Subcutaneous adipose tissue (tissue), 4 donors: ENCODE measurements around the gene SKAP1. TPM values are rescaled to one million over a fixed set of nuclear protein-coding genes. Genes with fewer than 3 reads are reported as not detected.

Experiments
- total RNA-seq, 4 donors: library from RNA; depleted of rRNA; stranded (reverse); fragments of >200 nt; gene quantifications; one replicate each; pipeline ENCODE4 v1.1.0, GENCODE V29; 2016
- TF ChIP-seq, protein P1 (sequence below): fragments of 450-650 bp; IDR thresholded peaks from one replicate; pipeline ENCODE4 v1.5.1; 2016; ENCODE audit warnings: low read depth, mild to moderate bottlenecking, control low read depth, antibody characterized with exemption, moderate library complexity

Gene SKAP1
- total RNA-seq, 4 donors from 2014 or later: 2.5 to 3.9 (median 3.1) TPM; not detected in 1

DNA sequence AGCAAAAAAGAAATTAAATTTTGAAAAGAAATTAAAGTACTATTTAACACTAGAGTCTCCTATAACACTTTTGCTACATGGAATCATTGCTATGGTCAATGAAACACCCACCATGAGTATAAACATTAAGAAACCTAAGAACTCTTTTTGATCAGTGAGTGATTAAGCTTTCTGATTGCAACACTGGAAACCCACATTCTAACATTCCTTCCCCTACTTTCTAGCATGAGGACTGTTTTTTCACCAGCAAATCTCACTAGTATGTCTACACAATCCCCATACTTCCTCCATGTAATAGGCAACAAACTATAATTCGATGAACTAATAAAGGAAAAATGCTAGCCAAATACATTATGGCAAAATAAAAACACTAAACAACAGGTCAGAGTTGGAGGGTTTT lies 54.7 kb downstream of the SKAP1 start:
- TF ChIP-seq, protein P1, sequence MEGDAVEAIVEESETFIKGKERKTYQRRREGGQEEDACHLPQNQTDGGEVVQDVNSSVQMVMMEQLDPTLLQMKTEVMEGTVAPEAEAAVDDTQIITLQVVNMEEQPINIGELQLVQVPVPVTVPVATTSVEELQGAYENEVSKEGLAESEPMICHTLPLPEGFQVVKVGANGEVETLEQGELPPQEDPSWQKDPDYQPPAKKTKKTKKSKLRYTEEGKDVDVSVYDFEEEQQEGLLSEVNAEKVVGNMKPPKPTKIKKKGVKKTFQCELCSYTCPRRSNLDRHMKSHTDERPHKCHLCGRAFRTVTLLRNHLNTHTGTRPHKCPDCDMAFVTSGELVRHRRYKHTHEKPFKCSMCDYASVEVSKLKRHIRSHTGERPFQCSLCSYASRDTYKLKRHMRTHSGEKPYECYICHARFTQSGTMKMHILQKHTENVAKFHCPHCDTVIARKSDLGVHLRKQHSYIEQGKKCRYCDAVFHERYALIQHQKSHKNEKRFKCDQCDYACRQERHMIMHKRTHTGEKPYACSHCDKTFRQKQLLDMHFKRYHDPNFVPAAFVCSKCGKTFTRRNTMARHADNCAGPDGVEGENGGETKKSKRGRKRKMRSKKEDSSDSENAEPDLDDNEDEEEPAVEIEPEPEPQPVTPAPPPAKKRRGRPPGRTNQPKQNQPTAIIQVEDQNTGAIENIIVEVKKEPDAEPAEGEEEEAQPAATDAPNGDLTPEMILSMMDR: no peak

DNA sequence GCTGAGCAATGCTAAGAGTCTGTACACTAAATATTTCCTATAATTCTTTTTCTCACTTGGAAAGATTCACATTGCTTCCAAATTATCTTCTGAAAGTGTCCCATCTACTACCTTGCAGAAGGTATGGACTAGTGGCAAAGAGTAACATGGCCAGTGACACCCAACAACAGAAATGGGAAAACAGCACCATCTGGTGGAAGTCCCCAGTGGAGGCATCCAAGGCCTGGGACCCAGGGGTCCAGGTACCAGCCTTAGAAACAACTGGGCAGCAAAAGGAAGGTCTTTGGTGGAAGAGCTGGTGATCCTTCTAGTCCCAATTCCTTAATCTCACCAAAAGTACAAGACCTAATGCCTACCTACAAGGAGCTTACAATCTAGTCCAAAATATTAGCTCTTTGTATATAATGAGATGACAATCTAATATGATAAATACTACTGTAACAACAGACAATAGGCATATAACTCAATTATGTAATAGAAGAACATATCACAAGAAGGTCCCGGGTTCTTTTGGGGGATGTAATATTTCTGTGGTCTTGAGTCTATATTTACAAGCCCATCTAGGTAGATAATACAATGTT lies 55.3 kb downstream of the SKAP1 start:
- TF ChIP-seq, protein P1: no peak

DNA sequence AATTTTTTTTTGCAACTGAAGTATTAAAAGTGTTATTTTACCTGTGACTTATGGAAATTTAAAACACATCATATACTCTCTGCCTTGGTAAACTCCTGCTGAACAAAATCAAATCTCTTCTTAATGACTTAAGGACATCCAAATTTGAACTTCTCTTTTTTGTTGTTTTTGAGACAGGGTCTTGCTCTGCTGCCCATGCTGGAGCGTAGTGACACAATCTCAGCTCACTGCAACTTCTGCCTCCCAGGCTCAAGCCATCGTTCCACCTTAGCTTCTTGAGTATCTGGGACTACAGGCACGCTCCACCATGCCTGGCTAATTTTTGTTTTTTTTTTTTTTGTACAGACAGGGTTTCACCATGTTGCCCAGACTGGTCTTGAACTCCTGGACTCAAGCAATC lies 56.1 kb downstream of the SKAP1 start:
- TF ChIP-seq, protein P1: no peak

DNA sequence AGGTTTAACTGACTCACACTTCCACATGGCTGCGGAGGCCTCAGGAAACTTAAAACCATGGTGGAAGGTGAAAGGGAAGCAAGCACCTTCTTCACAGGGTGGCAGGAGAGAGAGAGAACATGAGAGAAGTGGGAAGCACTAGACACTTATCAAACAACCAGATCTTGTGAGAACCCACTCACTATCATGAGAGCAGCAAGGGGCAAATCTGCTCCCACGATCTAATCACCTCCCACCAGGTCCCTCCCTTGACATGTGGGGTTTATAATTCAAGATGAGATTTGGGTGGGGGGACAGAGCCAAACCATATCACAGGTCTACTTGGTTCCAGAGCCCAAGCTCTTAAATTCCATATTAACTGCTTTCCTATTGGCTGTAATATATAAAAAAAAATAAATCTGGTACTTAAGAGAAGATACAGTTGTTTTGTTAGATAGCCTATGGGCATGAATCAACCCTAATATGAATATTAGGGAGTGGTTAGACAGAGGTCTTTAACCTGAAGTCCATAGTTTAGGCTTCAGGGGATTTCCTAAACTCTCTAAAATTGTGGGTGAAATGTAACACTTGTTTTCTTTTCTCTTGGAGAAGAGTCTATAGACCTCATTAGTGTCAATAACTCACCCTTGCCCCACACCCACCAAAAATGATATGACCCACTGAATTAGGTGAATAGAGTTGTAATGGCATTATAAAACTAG lies 56.7 kb downstream of the SKAP1 start:
- TF ChIP-seq, protein P1: no peak

DNA sequence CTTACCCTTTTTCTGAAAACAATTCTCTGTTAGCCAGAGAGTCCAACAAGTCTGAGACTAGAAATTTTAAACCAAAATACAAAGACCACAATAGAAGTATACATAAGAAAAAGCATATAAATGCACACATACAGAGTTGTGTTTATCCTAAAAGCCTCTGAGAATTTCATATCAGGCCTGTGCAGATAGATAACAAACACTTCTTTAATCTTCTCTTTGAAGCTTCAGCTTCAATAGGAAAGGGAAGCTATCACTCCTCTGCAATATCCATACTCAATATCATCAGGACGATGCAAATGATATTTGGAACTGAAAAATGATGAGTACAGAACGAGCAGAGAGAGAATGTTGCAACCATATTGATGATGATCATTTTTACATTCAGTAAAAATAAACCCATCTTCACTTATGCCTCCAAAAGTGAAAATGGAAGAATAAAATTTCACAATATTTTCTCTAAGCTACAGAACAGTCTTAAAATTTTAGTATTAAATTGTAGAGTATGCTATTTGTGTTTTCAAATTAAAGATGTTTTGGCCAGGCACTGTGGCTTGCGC lies 61.6 kb downstream of the SKAP1 start:
- TF ChIP-seq, protein P1: no peak

DNA sequence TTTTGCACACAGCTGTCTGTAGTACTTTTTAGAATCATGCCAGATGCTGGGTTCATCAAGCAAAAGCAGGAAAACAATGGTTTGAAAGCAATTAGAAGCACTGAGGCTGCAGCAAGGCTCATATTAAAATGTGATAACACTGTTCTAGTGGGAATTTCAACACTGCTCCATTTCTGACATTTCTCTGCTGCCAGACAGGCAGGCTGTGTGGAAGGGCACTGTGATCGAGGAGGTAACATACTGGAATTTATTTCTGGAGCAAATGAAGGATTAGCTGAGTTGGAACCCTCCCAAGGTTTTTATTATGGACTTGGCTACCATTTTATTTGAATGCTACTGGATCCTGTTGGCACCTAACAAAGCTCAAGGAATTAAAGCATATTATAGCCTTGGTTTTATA lies 66.9 kb downstream of the SKAP1 start:
- TF ChIP-seq, protein P1: no peak

DNA sequence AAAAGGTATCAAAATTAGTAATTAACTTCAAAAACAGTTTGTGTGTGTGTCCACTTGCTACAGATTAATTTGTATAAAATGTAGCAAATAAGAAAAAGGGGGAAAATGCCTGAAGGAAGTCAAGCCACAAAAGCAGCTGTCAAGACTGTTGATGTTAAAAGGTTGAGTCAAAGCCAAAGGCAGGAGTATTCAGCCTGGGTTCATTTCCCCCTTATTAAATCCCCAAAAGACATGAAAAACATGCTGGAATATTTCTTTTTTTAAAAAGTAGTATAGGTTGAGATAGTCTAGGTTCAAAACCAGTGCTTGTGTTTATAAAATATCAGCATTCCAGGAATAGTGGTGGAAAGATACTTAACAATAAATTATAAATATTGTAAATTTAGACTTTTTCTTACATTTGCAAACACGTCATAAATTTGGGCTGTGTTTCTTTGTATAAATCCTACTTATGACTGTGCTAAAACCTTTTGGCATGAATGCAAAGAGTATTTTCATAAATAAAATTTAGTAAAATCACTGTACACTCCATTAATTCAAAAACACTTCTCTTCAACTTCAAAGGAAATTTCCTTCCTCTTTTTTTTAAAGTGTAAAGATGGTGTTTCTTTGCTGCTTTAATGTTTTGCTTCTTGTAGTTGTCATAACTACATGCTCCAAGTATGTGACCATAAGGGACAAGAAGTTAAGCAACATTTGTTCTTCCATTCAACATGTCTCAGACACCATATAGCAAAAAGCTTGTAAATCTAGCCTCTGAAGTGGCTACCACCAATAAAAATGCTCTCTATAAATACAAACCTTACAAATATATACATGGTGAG lies 72.0 kb downstream of the SKAP1 start:
- TF ChIP-seq, protein P1: no peak
